GM04503 (cell line): Measurements from ENCODE around the gene HOXA5.

Source experiments
- DNase-seq: peaks from one replicate; pipeline ENCODE4 v3.0.0-alpha.2; 2012; ENCODE audit warnings: low read depth

Gene HOXA5

DNA sequence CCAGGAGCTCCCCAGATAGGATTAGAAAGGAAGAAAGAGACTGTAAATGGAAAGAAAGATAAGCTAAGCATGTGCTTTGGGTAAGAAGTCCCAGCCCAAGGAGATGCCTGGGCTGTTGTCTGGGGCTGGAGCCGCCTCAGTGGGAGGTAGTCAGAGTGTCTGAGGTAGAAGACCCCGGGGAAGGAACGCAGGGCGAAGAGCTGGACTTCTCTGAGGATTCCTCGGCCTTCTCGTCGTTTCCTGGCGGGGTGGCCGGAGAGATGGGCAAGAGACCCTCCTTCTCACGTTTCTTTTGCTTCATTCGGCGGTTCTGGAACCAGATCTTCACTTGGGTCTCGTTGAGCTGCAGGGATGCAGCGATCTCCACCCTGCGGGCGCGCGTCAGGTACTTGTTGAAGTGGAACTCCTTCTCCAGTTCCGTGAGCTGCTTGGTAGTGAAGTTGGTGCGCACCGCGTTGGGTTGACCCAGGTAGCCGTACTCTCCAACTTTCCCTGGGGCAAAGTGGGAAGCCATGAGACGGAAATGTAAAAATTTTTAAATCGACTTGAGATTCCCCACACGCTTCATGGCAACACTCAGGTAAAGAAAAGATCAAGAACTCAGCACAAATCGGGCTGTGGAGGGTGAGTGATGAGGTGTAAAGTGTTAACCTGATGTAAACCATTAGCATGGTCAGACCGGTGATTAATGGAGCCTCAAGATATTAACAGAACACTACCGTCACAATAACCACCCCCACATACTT, 49.0 kb downstream of the HOXA5 start:
- DNase-seq, result no peak

DNA sequence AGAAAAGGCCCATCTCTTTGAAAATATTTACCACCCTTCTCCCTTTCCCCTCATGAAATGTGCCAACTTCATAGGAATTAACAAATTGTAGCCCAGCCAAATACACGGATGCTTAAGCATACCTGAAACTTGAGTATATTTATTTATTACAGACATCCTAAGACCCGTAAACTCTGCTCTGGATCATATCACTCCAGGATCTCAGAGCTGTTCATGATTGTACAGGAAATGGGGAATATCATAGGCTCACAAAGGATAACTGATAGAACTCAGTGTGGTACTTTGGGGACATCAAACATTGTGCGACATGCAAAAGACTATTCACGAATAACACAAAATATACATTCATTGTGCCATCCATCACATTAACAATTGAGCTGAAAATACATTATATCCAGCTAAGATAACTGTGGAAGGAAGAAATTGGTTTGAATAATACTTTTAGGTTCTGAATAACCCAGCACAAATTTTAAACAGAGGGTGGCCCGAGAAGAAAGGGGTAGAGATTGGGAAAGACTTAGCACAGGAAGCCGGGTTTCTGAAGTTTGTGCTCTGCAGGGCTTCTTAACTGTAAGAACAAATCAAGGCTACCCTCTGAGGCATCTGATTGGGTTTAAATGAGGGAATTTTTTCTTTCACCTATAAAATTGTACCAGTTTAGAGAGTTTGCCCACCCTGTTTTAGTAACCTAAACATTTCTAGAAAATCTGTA, 50.1 kb downstream of the HOXA5 start:
- DNase-seq, result no peak

GRCh38 chr7:27092819-27093110, 50.7 kb downstream of the HOXA5 start:
- DNase-seq, result no peak

GRCh38 chr7:27091941-27092818, 51.3 kb downstream of the HOXA5 start:
- DNase-seq, result no peak

GRCh38 chr7:27091105-27091504, 52.4 kb downstream of the HOXA5 start:
- DNase-seq, result no peak
